AG04449 (cell line): ENCODE results near the gene IL33.

ENCODE experiments used
- CTCF ChIA-PET: fragments of 350-600 bp; formaldehyde crosslinking; extraction: SDS; loops from one replicate; lab custom pipeline; 2021; ENCODE audit warnings: antibody characterized with exemption; lab: Yijun Ruan, JAX
- POLR2A ChIA-PET: fragments of 400-600, 350-600 bp; formaldehyde crosslinking; extraction: SDS; loops from one replicate; lab custom pipeline; 2020; ENCODE audit warnings: antibody characterized with exemption, inconsistent platforms; lab: Yijun Ruan, JAX
- DNase-seq: peaks from one replicate; pipeline ENCODE4 v3.0.0-alpha.2; 2010; ENCODE audit warnings: low read depth, low spot score
- H3K4me3 ChIP-seq: 2 replicates; pipeline ENCODE4 v1.5.1; 2011; ENCODE audit warnings: low read depth, mild to moderate bottlenecking, control low read depth, low read length
- TF ChIP-seq, protein P1 (sequence below): IDR thresholded peaks from one replicate; pipeline ENCODE4 v1.5.1; 2011; ENCODE audit warnings: mild to moderate bottlenecking, moderate library complexity, low read length, control low read depth, inconsistent platforms; ENCODE audit not compliant: insufficient read depth; ENCODE audit errors: missing control alignments

The IL33 gene

GRCh38 chr9:6212722-6213375 is 2.8 kb upstream of the IL33 start:
- POLR2A ChIA-PET, result no interaction called here
- no peak overlapping the region for H3K4me3 ChIP-seq
- TF ChIP-seq, protein P1, sequence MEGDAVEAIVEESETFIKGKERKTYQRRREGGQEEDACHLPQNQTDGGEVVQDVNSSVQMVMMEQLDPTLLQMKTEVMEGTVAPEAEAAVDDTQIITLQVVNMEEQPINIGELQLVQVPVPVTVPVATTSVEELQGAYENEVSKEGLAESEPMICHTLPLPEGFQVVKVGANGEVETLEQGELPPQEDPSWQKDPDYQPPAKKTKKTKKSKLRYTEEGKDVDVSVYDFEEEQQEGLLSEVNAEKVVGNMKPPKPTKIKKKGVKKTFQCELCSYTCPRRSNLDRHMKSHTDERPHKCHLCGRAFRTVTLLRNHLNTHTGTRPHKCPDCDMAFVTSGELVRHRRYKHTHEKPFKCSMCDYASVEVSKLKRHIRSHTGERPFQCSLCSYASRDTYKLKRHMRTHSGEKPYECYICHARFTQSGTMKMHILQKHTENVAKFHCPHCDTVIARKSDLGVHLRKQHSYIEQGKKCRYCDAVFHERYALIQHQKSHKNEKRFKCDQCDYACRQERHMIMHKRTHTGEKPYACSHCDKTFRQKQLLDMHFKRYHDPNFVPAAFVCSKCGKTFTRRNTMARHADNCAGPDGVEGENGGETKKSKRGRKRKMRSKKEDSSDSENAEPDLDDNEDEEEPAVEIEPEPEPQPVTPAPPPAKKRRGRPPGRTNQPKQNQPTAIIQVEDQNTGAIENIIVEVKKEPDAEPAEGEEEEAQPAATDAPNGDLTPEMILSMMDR, result no peak
- no peak for DNase-seq
- CTCF ChIA-PET, result no interaction called here

DNA sequence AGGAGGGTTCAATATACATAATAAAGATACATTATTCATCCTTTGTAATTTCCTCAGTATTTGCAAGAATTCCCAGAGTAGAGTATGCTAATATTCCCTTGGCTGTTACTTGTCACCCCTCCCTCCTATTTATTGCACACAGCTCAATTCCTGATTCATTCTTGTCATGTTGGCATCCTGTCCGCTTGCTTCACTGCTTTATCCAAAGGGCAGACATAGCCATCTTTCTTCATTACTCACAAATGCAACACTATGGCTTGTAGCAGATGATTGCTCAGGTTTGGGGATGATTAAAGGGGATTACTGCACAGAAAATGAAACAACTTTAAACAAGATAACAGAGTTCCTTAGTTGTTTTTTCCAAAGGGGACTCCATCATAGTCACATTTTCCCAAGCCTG is 1.2 kb upstream of the IL33 start:
- no peak overlapping the region for H3K4me3 ChIP-seq
- DNase-seq, result no peak
- POLR2A ChIA-PET, result no interaction called here
- TF ChIP-seq, protein P1, result no peak
- CTCF ChIA-PET, result no interaction called here

GRCh38 chr9:6214903-6215302 is 704 bp upstream of the IL33 start:
- ChIA-PET POLR2A (no interaction called here), CTCF (no interaction called here)
- TF ChIP-seq, protein P1, result no peak
- no peak overlapping the region for H3K4me3 ChIP-seq
- no peak for DNase-seq

GRCh38 chr9:6216002-6216401 is 395 bp downstream of the IL33 start:
- no peak overlapping the region for H3K4me3 ChIP-seq
- POLR2A ChIA-PET, result no interaction called here
- no peak for DNase-seq
- CTCF ChIA-PET, result no interaction called here
- TF ChIP-seq, protein P1, result no peak

DNA sequence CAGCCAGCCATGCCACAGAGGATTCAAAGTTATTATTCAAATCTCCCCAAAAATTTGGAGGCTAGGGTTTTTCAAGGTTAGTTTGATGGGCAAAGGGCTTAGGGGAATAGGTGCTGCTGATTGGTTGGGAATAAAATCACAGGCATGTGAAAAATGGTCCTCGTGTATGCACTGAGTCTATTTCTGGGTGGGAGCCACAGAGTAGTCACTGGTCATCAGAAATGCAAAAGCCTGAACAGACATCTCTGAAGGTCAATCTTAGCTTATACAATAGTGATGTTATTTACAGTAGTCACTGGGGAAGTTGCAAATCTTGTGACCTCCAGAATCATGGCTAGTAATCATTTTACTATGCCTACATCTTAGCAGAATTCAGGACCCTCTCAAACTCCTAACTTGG is 1.3 kb downstream of the IL33 start:
- ChIA-PET POLR2A (no interaction called here), CTCF (no interaction called here)
- no peak for DNase-seq
- no peak overlapping the region for H3K4me3 ChIP-seq
- TF ChIP-seq, protein P1, result no peak

DNA sequence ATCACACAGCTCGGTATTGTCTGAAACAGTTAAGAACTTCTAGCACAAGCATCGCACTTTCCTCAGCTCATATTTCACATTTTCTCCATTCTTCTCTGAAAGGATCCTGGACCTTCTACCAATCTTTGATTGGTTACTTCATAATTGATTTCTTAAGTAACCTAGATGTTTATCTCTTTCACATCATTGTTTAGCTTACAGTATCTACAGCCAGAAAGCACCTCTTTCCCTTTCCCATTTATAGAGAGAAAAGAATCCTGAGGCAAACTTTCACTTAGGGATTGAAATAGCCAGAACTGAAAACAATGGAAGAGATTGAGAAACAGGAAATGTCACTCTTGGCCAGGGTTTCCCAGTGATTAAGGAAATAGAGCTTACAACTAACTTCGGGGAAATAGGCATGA is 2.5 kb downstream of the IL33 start:
- ChIA-PET CTCF (no interaction called here), POLR2A (no interaction called here)
- no peak overlapping the region for H3K4me3 ChIP-seq
- TF ChIP-seq, protein P1, result no peak
- no peak for DNase-seq
